LNCaP clone FGC (cell line): Measurements from ENCODE around the gene ZNRF2.
A peak's percentile ranks its signal among the peaks of the same experiment; 100 is the strongest.

Source experiments
- DNase-seq: peaks from one replicate; pipeline ENCODE4 v3.0.0-alpha.2; 2011; ENCODE audit warnings: low read depth
- H3K4me3 ChIP-seq: 2 replicates; pipeline ENCODE4 v1.5.1; 2011; ENCODE audit warnings: mild to moderate bottlenecking, low read depth, low read length, control low read depth
- CTCF ChIP-seq: IDR thresholded peaks from 2 replicates; pipeline ENCODE4 v1.5.1; 2012; ENCODE audit warnings: mild to moderate bottlenecking; ENCODE audit not compliant: control insufficient read depth, insufficient read depth; ENCODE audit errors: extremely low read depth

Gene ZNRF2

GRCh38 chr7:30331338-30331737 is 46.9 kb downstream of the ZNRF2 start:
- no peak for TF ChIP-seq CTCF
- no peak for DNase-seq
- H3K4me3 ChIP-seq = no peak overlapping the region

- no peak for DNase-seq
- no peak overlapping the region for H3K4me3 ChIP-seq
- no peak for TF ChIP-seq CTCF
Measured at GRCh38 chr7:30332549-30332948, 48.2 kb downstream of the ZNRF2 start.

GRCh38 chr7:30335763-30336487 is 51.5 kb downstream of the ZNRF2 start:
- DNase-seq = no peak
- no peak overlapping the region for H3K4me3 ChIP-seq
- TF ChIP-seq CTCF = no peak

GRCh38 chr7:30344513-30344912 is 60.1 kb downstream of the ZNRF2 start:
- no peak for TF ChIP-seq CTCF
- DNase-seq = no peak
- no peak overlapping the region for H3K4me3 ChIP-seq

- DNase-seq = no peak
- no peak for TF ChIP-seq CTCF
- H3K4me3 ChIP-seq = no peak overlapping the region
Measured at GRCh38 chr7:30347226-30348082, 63.1 kb downstream of the ZNRF2 start.

- no peak overlapping the region for H3K4me3 ChIP-seq
- DNase-seq = no peak
- no peak for TF ChIP-seq CTCF
Measured at GRCh38 chr7:30348083-30348560, 63.7 kb downstream of the ZNRF2 start.

GRCh38 chr7:30349170-30349569 is 64.8 kb downstream of the ZNRF2 start:
- peak; percentile 95 for DNase-seq
- peak overlapping the region; percentile 6 for H3K4me3 ChIP-seq
- TF ChIP-seq CTCF = no peak
